HG03575 (cell line): Measurements from ENCODE around the gene ALDH3A1.

Experiments used
- ATAC-seq: cut with Tn5 transposase; IDR thresholded peaks from one replicate; pipeline ENCODE4 v1.9.1; 2021; ENCODE audit not compliant: unreplicated experiment, insufficient number of reproducible peaks, low FRiP score; ENCODE audit errors: extremely low read depth

Gene ALDH3A1

DNA sequence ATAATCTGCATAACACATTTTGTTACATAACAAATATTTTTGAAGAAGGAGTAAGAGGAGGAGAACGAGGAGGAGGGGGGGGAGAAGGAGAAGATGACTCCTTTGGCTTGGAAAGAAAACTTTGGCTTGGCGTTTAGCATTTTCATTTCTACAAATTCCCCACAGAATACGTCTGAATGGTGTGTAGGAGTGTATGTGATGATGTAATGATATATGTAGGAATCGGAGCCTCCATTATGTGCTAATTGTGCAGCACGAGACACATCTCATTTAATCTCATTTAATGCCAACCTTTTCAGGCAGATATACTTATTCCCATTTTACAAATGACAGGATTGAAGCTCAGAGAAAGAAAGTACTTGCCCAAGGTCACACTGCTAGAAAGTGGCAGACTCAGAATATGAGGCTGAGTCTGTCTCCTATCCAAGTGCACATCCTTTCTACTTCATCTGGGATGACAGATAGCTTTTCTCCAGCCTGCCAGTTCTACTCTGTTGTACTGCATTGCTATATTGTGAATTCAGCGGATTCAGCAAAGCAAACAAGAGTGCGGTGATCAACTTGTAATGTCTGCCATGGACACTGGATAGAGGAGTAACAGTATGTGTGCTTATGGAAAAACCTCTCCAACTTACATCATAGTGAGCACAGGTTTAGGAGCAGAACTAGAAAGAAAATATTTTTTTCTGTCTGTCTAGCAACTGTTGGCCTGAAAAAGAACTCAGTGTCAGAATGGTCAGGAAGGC, 21.3 kb downstream of the ALDH3A1 start:
- no peak for ATAC-seq

- ATAC-seq = no peak
Measured at GRCh38 chr17:19725486-19725885, 22.6 kb downstream of the ALDH3A1 start.

DNA sequence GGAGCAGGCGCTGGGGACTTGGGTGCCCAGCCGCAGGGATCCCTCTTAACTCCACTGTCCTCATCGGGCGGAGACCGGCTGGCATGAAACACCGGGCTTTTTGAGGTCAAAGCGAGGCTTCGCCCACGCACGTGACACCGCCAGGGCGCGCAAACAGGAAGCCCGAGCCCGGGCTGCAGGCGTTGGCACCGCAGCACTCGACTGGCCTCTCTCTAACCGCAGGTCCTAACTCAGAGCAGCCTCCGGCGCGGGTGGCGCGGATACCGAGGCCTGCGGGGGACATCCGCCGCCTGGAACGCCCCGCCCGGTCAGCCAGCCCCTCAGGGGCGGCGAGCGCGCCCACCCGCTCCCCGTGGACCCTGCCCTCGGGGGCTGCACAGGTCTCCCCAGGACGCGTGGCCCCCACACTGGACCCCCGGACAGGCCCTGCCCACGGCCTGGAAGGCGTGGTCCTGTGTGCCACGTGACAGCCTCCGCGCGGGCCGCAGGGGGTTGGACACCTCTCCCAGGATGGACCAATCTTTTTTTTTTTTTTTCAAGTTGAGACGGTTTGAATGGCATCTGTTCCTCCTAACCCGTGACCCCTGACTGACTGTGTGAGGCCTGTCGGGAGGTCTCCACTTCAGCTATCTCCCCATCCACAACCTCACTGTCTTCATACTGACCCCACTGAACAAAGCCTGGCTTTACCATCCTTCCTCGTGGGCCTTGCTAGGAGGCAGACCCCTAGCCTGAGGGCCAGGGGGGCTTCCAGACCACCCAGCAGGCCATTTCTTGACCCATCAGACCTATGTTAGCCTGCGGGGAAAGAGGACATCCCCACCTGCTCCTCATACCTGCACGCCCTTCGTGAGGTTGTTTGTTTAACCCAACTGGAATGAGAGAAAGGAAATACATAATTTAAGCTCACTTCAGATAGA, 23.3 kb downstream of the ALDH3A1 start:
- ATAC-seq = no peak

GRCh38 chr17:19723964-19724363, 24.1 kb downstream of the ALDH3A1 start:
- no peak for ATAC-seq

- ATAC-seq = no peak
Measured at GRCh38 chr17:19720631-19721426, 27.3 kb downstream of the ALDH3A1 start.

GRCh38 chr17:19720210-19720475, 28.0 kb downstream of the ALDH3A1 start:
- no peak for ATAC-seq

DNA sequence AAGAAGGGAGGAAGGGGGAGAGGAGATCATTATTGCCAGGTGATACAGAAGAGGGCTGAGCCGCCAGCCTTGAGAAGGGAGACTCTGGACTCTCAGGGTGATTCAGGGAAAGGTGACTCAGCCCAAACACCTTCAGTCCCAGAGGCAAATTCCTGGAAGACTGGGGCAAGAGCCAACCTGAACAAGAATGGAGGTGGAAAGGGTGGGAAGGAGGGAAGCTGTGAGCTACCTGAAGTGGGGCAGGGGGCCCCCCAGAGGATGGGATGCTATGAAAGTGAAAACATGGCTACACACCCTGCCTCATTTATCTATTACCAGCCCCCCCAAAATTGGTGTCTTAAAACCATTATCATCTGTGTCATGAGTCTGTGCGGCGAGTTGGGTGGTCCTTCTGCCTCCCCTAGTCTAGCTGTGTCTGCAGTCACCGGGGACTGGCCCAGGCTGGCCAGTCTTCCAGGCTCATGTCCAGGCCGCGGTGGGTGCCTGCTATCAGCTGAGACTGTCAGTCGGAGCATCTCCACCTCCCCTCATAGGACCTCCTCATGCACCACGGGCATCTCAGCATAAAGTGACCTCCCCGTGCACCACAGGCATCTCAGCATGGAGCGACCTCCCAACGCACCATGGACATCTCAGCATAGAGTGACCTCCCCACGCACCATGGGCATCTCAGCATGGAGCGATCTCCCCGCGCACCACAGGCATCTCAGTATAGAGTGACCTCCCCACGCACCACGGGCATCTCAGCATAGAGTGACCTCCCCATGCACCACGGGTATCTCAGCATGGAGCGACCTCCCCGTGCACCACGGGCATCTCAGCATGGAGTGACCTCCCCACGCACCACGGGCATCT, 28.5 kb downstream of the ALDH3A1 start:
- no peak for ATAC-seq

DNA sequence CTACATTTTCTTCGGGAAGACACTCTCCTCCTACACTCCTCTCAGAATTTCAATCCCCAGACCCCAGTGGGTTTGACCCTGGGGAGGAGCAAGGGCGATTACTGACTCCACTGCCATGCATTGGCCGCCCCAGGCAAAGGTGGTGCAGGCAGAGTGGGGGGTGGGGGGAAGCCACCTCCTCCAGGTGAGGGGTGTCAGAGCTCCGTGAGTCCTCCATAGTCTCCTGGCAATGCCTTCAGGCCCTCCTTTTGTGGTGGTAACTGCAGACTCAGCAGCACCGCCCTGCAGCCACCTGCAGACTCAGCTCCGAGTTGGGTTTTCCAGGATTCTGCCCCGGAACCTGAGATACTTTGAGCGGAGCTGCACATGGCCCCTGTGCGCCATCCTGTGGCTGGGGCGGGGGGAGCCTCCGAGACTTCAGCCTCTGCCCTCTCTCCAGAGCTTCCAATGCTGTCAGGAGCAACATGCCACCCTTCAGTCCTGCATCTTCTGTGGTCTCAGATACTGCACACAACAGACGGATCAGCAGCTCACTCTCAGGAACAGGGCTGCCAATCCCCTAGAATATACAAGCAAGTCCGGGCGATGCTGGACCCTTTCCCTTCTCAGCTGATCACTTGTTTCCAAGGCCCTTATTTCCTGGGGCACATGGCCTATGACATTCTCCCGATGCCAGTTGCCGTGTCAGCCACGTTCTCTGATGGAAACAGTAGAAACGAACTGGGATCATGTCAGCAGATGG, 29.3 kb downstream of the ALDH3A1 start:
- ATAC-seq = no peak

DNA sequence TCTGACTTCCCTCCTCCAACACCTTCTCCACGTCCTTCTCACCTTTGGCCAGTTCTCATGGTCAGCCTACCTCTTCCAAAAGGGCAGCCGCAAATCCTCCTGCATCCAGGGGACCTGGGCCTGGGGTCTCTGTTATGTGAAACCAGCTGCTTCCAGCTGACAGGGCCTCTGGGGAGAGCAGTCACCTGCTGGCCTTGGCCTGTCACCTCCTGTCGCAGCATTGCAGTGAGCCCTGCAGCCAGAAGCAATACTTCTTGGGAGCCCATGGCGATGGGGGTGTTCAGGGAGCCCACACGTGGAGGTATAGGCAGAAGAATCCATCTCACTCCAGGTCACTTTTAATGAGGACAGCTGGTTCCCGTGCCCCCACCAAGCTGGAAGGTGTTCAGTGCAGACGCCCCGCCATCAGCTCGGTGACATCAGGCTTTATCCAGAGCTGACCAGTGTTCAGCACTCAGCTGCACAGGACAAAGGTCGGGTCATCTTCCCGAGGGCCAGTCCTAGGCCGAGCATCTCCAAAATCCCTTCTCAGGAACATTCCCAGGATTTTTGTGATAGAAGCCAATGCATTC, 30.0 kb downstream of the ALDH3A1 start:
- no peak for ATAC-seq

DNA sequence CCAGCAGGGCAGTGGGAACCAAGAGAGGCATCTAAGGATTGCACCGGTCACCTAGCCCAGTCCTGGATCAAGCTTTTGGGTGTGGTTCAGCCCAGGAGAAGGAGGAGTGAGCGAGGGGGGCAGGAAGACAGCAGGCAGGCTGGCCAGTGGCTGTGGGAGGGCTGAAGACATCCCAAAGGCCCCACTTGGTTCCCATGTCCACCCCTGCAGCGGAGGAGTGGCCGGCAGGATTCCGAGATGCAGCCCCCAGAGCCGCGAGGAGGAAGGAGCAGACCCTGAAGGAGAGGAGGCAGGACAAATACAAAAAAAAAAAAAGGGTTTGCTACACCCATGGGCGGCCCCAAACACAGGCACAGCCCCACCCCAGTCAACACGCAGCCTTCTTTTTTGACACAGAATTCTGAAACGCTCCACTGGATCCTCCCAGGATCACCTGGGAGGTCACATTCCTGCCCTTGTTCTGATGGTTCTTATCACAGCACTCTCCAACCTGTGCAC, 30.6 kb downstream of the ALDH3A1 start:
- ATAC-seq = no peak

- no peak for ATAC-seq
Measured at GRCh38 chr17:19717031-19717360, 31.1 kb downstream of the ALDH3A1 start.

DNA sequence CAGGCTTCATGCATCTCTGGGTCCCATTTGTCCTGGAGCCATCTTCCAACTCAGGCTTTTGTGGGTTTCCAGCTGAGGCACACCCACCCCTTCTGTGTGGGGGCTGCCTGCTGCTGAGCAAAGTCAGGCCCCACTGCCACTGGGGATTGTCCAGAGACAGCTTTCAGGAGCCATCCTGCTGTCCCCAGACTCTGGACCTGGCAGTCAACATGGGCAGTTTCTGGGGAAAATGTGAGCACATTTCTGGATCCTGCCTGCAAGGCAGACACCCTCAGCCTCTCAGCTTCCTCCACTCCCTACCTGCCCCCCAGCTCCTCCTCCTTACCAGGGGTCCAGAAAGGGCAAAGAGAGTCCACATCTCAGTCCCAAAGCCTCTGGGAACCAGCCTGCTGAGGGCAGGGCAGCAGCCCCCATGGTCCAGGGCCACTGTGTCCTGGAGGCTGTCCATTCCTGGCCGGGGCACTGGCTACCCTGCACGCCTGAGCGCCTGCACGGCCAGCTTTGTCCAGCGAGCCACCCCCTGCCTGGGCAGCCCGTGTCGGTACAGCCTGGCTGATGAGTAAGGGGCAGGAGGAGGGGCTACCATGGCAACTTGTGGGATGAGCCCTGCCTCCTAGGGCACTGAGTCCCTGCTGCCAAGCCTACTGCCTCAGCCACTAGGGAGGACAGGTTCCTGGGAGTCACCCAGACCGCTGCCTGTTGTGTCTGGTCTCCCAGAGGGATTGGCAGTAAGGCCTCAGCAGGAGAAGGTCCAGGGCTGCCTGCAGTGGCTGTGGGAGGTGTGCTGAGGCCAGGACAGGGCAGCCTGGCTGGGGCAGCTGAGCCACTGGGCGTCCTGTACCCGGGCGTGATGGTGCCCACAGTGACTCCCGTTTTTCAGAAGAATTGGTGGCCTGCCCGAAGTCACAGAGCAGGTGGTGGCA, 31.7 kb downstream of the ALDH3A1 start, which contains the start of gene SLC47A2:
Gene SLC47A2, minus strand, starts transcription at position 477 of the 923 bp plus-strand sequence. Its CDS starts 29 bp downstream, at position 448.
- no peak for ATAC-seq

- ATAC-seq = no peak
Measured at GRCh38 chr17:19714542-19715411, 33.3 kb downstream of the ALDH3A1 start.

GRCh38 chr17:19713901-19714361, 34.2 kb downstream of the ALDH3A1 start:
- no peak for ATAC-seq

- ATAC-seq = no peak
Measured at GRCh38 chr17:19713462-19713861, 34.6 kb downstream of the ALDH3A1 start.
